Right lobe of liver (tissue), 6 donors: ENCODE results near the gene VGF. TPM values are rescaled to one million over a fixed set of nuclear protein-coding genes. Genes with fewer than 3 reads are reported as not detected.

Source experiments
- ATAC-seq, 4 donors: fragments of 200-7000 bp; cut with Tn5 transposase; one replicate each; pipeline ENCODE4 v1.9.1; 2020; ENCODE audit warnings: mild to moderate bottlenecking in 4 of 4, moderate library complexity in 4 of 4
- DNase-seq, 3 donors: peaks; one replicate each; pipeline ENCODE4 v3.0.0-alpha.2; 2020
- H3K27ac ChIP-seq, 3 donors: fragments of 200-600 bp; one replicate each; pipeline ENCODE4 v1.8.0; 2022
- H3K27me3 ChIP-seq, 2 donors: fragments of 200-600 bp; one replicate each; pipeline ENCODE4 v1.8.0; 2022
- H3K36me3 ChIP-seq, 4 donors: fragments of 200-600 bp; sonication (generic) in 1 of 4; one replicate each; pipeline versions ENCODE4 v1.5.1 to v1.8.0; 2017 to 2022; ENCODE audit warnings: control low read depth in 1 of 4
- H3K4me1 ChIP-seq, 4 donors: fragments of 200-600 bp; sonication (generic) in 1 of 4; one replicate each; pipeline versions ENCODE4 v1.5.1 to v1.8.0; 2017 to 2022; ENCODE audit warnings: control low read depth in 1 of 4
- H3K4me3 ChIP-seq, 3 donors: fragments of 200-600 bp; one replicate each; pipeline ENCODE4 v1.8.0; 2022
- H3K9me3 ChIP-seq, 4 donors: fragments of 200-600 bp; sonication (generic) in 1 of 4; one replicate each; pipeline versions ENCODE4 v1.5.1 to v1.8.0; 2017 to 2022; ENCODE audit warnings: control low read depth in 1 of 4
- CTCF ChIP-seq, 4 donors: fragments of 200-600 bp in 3 of 4; fragments of 450-650 bp in 1 of 4; IDR thresholded peaks; one replicate each; pipeline versions ENCODE4 v1.5.1 to v1.8.0; 2016 to 2022; ENCODE audit warnings: antibody characterized with exemption in 4 of 4, mild to moderate bottlenecking in 2 of 4
- POLR2A ChIP-seq: fragments of 450-650 bp; IDR thresholded peaks from one replicate; pipeline ENCODE4 v1.6.1; 2017; ENCODE audit warnings: antibody characterized with exemption, mild to moderate bottlenecking
- WGBS: methylation state at CpG from one replicate; pipeline ENCODE4 v1.1.6; 2018; ENCODE audit warnings: low coverage, low lambda C conversion rate; ENCODE audit not compliant: insufficient coverage; ENCODE audit errors: missing lambda C conversion rate; 5-methylcytosine and 5-hydroxymethylcytosine counted together
- intact Hi-C, 2 donors: fragments of 100-400 bp; cut with DNase I; formaldehyde crosslinking; loops; one replicate each; pipeline versions ENCODE4 v1.11.2 to v1.14.1; 2022
- total RNA-seq, 6 experiments: library from RNA; depleted of rRNA in 2 of 6; stranded (reverse); fragments of >200 nt in 2 of 6; fragmentation: NEBNext Ultra II Directional in 3 of 6; extraction: Animal tissue kit (Norgen Biotek cat#: 25700) in 3 of 6; gene quantifications; one replicate each; pipeline versions ENCODE4 v1.1.0 to v1.2.4, GENCODE V29; 2016 to 2023
- donor health status: DM: no; HTN: yes; CAD: no.
- donor health status: DM: no; HTN: no; CAD: no.
- donor health status: DM: no; HTN: no; CAD: no.
- donor health status: DM: no; HTN: yes; CAD: no.
- donor health status: DM: no; HTN: yes; CAD: no.

Gene VGF
- total RNA-seq, 6 experiments from 2014 or later: not detected

GRCh38 chr7:101165958-101166647 lies 734 bp upstream of the VGF start:
- intact Hi-C loops: loop anchor here in 1 of 2 donors (10.0 kb wide), 1 partner anchor 119 kb away; no protein-coding TSS in a partner anchor

DNA sequence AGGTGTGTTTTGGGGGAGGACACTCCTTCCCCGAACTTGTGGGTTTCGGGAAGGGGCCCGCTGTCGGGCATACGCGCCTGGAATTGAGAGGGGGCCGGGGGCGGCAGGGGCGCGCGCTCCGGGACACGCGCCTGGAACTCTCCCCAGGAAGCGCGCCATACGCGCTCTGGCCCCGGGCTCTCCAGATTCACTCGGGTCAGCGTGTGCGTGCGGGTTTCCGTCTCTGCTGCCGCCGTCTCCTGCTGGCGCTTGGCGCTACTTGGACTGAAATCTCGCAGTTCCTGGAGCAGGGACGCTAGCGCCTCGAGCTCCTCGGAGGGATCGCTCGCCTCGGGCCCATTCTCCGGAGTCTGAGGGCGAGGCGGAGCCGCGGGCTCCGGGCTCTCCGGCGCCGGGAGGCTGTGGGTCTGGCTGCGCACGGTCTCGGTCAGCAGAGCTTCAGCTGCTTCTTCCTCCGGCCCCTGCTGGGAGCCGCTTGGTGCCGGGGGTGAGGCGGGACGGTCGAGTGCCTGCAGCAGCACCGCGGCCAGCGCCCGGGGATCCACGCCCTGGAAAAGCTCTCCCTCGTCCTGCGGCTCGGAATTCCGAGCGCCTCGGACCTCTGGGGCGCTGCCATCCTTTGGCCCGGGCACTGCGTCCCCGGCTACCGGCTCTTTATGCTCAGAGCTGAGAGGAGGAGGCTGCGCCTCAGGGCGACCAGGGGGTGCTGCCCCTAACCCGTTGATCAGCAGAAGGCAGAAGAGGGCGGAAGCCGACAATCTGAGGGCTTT lies 1.1 kb downstream of the VGF start:
- intact Hi-C loops: loop anchor here in 1 of 2 donors (10.0 kb wide), 1 partner anchor 121 kb away; no protein-coding TSS in a partner anchor
- H3K9me3 ChIP-seq: no peaks in the 10 kb centered on the region

More at GRCh38 chr7:101165958-101166647, 734 bp upstream of the VGF start:
- no peak for TF ChIP-seq POLR2A
- no peak for TF ChIP-seq CTCF (IDR thresholded peaks at IDR 0.05)
- Histone ChIP-seq H3K27ac (no peak overlapping the region), H3K9me3 (no peaks in the 10 kb centered on the region), H3K4me1 (peaks cover 0 to 20% (median 0%) of the 10 kb centered on the region in 4 donors), H3K4me3 (no peak overlapping the region), H3K27me3 (peaks cover 0 to 21% of the 10 kb centered on the region in 2 donors), H3K36me3 (no peaks in the 10 kb centered on the region)
- ATAC-seq: no peak
- WGBS: 2% methylated on average over 31 of the region's 38 CpGs
- no peak for DNase-seq

DNA sequence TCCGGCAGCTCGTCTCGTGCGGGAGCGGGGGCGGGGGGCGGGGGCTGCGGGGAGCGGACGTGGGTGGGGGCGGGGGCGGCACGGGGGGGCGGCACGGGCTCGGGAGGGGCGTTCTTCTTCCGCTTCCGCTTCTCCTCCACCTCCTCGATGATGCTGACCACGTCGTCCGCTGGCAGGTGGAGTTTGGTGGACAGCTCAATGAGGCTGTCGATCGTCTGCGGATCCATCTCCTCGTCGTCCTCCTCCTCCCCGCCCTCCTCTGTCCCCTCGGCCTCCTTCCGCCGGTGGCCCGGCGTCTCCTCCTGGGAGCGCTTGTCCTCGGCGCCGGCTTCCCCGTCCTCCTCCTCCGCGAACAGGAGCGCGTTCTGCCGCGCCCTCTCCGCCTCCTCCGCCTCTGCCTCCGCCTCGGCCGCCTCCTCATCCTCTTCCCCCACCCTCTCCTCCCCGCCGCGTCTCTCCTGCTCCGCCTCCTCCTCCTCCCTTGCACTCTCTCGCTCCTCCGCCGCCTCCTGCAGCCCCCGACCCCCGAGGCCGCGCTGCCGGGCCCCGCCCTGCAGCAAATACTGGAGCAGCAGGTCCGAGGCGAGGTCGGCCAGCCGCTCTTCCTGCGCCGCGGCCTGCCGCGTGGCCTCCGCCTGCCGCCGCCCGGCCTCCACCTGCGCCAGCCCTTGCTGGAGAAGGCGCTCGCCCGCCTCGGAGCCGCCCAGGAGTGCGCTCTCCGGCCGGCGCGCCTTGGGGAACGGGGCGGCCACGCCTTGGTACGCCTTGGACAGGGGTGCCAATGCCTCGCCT lies 1.9 kb downstream of the VGF start:
- Histone ChIP-seq H3K4me3 (no peak overlapping the region), H3K36me3 (no peaks in the 10 kb centered on the region), H3K4me1 (peaks cover 0 to 20% (median 0%) of the 10 kb centered on the region in 4 donors), H3K9me3 (no peaks in the 10 kb centered on the region), H3K27me3 (peaks cover 0 to 19% of the 10 kb centered on the region in 2 donors), H3K27ac (no peak overlapping the region)
- WGBS: 4% methylated on average over 48 of the region's 92 CpGs
- ATAC-seq (no peak), DNase-seq (no peak)
- intact Hi-C loops: loop anchor here in 1 of 2 donors (10.0 kb wide), 1 partner anchor 121 kb away; no protein-coding TSS in a partner anchor
- TF ChIP-seq CTCF (IDR thresholded peaks at IDR 0.05) (no peak), POLR2A (no peak)

More for the DNA sequence above, 1.1 kb downstream of the VGF start:
- ATAC-seq: peak; percentile 14 to 48 (median 26)
- H3K4me1 ChIP-seq: peaks cover 0 to 20% (median 0%) of the 10 kb centered on the region in 4 donors
- WGBS: 4% methylated on average over 15 of the region's 75 CpGs
- peaks cover 0 to 19% of the 10 kb centered on the region in 2 donors for H3K27me3 ChIP-seq
- DNase-seq: peak in 1 of 3 donors; percentile 46
- H3K27ac ChIP-seq: no peak overlapping the region
- H3K4me3 ChIP-seq: no peak overlapping the region
- H3K36me3 ChIP-seq: no peaks in the 10 kb centered on the region
- TF ChIP-seq POLR2A: no peak
- no peak for TF ChIP-seq CTCF (IDR thresholded peaks at IDR 0.05)
